HCT116 (cell line): ENCODE measurements around the gene ADARB1.

ENCODE experiments used
- CBX3 ChIP-seq: IDR thresholded peaks from 2 replicates; pipeline ENCODE4 v1.6.1; 2012; ENCODE audit warnings: low read depth
- CTCF ChIP-seq, 3 experiments: fragments of 200-600 bp in 1 of 3; sonication (generic) in 1 of 3; IDR thresholded peaks in 2 of 3; conservative IDR thresholded peaks in 1 of 3; 2 replicates each; pipeline ENCODE4 v1.5.1; 2012 to 2017; ENCODE audit warnings: low read depth in 2 of 3, low read length in 2 of 3, antibody characterized with exemption in 1 of 3, borderline replicate concordance in 1 of 3, control low read depth in 1 of 3, mild to moderate bottlenecking in 1 of 3, mixed read lengths in 1 of 3, mixed run types in 1 of 3, moderate library complexity in 1 of 3; ENCODE audit not compliant: insufficient read depth in 1 of 3
- EGR1 ChIP-seq: IDR thresholded peaks from 2 replicates; pipeline ENCODE4 v1.6.1; 2012; ENCODE audit warnings: low read depth
- EZH2 ChIP-seq: fragments of 200-600 bp; sonication (generic); IDR thresholded peaks from 2 replicates; pipeline ENCODE4 v1.6.1; 2017; ENCODE audit warnings: antibody characterized with exemption, mixed run types
- POLR2AphosphoS5 ChIP-seq: IDR thresholded peaks from 2 replicates; pipeline ENCODE4 v1.6.1; 2011; ENCODE audit warnings: mild to moderate bottlenecking, low read depth, low read length, moderate library complexity
- RAD21 ChIP-seq: IDR thresholded peaks from 2 replicates; pipeline ENCODE4 v1.6.1; 2012; ENCODE audit warnings: low read depth, mild to moderate bottlenecking
- REST ChIP-seq: IDR thresholded peaks from 2 replicates; pipeline ENCODE4 v1.6.1; 2012; ENCODE audit warnings: low read depth
- SIN3A ChIP-seq: IDR thresholded peaks from 2 replicates; pipeline ENCODE4 v1.6.1; 2012; ENCODE audit warnings: low read depth
- TCF7L2 ChIP-seq: IDR thresholded peaks from 2 replicates; pipeline ENCODE4 v1.7.0; 2011; ENCODE audit warnings: borderline replicate concordance, inconsistent platforms; ENCODE audit not compliant: insufficient read depth, insufficient read length; ENCODE audit errors: extremely low read depth
- YY1 ChIP-seq: IDR thresholded peaks from 2 replicates; pipeline ENCODE4 v1.6.1; 2011; ENCODE audit warnings: low read length, low read depth, moderate library complexity, mild to moderate bottlenecking; ENCODE audit not compliant: insufficient replicate concordance; ENCODE audit errors: extremely low read depth
- TF ChIP-seq, protein P1 (sequence below): IDR thresholded peaks from 2 replicates; pipeline ENCODE4 v1.6.1; 2012
- TF ChIP-seq, protein P2 (sequence below): IDR thresholded peaks from 2 replicates; pipeline ENCODE4 v1.6.1; 2011; ENCODE audit warnings: mild to moderate bottlenecking, low read length, moderate library complexity; ENCODE audit not compliant: insufficient replicate concordance; ENCODE audit errors: extremely low read depth

DNA sequence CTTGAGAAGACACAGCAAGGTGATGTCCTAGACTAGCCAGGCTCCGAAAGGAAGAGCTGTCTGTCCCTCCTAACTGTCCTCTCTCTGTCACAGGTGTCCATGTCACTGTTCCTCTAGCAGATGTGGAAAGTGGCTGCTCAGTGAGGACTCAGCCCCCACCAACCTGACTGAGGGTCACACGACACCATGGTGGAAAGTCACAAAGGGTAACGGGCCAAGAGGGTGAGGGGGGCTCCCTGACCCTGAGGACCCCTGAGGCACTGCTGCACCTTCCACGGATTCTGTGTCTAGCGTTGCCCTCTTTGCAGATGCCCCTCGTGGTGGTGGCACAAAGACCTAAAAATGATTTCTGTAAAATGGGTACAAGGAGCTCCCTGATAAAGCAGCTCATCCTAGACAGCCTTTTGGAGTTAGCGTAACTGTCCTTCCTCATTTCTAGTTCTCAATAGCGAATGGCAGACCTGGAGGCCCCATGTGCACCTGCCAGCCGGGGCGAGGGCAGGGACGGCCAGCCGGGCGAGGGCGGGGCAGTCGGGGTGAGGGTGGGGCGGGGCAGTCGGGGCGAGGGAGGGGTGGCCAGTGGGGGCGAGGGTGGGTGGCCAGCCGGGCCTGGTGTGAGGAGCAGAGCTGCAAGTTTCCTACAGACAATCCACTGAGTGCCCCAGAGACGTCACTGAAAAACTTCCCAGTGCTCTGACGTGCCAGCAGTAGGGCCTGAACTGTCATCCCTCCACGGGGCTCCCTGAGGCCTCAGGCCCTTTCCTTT is 189.9 kb downstream of the ADARB1 start:
- TF ChIP-seq EGR1: no peak
- TF ChIP-seq CBX3: no peak
- TF ChIP-seq REST: no peak
- no peak for TF ChIP-seq TCF7L2
- no peak for TF ChIP-seq CTCF (IDR thresholded peaks at IDR 0.05 in 2 of 3, conservative IDR thresholded peaks at IDR 0.05 in 1 of 3; ENCODE audit: borderline replicate concordance in 1 of 3, insufficient read depth in 1 of 3, low read depth in 2 of 3, low read length in 2 of 3)
- TF ChIP-seq YY1: no peak
- TF ChIP-seq, protein P1, sequence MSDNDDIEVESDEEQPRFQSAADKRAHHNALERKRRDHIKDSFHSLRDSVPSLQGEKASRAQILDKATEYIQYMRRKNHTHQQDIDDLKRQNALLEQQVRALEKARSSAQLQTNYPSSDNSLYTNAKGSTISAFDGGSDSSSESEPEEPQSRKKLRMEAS: no peak
- no peak for TF ChIP-seq POLR2AphosphoS5
- no peak for TF ChIP-seq SIN3A
- no peak for TF ChIP-seq RAD21
- TF ChIP-seq EZH2: no peak
- TF ChIP-seq, protein P2, sequence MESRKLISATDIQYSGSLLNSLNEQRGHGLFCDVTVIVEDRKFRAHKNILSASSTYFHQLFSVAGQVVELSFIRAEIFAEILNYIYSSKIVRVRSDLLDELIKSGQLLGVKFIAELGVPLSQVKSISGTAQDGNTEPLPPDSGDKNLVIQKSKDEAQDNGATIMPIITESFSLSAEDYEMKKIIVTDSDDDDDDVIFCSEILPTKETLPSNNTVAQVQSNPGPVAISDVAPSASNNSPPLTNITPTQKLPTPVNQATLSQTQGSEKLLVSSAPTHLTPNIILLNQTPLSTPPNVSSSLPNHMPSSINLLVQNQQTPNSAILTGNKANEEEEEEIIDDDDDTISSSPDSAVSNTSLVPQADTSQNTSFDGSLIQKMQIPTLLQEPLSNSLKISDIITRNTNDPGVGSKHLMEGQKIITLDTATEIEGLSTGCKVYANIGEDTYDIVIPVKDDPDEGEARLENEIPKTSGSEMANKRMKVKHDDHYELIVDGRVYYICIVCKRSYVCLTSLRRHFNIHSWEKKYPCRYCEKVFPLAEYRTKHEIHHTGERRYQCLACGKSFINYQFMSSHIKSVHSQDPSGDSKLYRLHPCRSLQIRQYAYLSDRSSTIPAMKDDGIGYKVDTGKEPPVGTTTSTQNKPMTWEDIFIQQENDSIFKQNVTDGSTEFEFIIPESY: no peak
